Non-pigmented ciliary epithelial cell (primary cell): ENCODE results near the gene PLVAP.

Experiments used
- DNase-seq: peaks from one replicate; pipeline ENCODE4 v3.0.0-alpha.2; 2010; ENCODE audit warnings: low read depth

PLVAP gene

GRCh38 chr19:17357078-17357666, 20.0 kb downstream of the PLVAP start:
- no peak for DNase-seq

- DNase-seq: no peak
Observed at GRCh38 chr19:17353386-17353785, 23.8 kb downstream of the PLVAP start.

- DNase-seq: no peak
Observed at GRCh38 chr19:17352608-17353280, 24.4 kb downstream of the PLVAP start.

GRCh38 chr19:17351815-17352435, 25.2 kb downstream of the PLVAP start:
- DNase-seq: no peak

- DNase-seq: no peak
Observed at GRCh38 chr19:17348700-17349099, 28.4 kb downstream of the PLVAP start.

GRCh38 chr19:17347877-17348276, 29.3 kb downstream of the PLVAP start:
- no peak for DNase-seq

- DNase-seq: no peak
Observed at GRCh38 chr19:17347361-17347760, 29.8 kb downstream of the PLVAP start.

GRCh38 chr19:17346109-17346671, 31.0 kb downstream of the PLVAP start:
- DNase-seq: no peak

- no peak for DNase-seq
Observed at GRCh38 chr19:17341845-17342244, 35.3 kb downstream of the PLVAP start.

- no peak for DNase-seq
Observed at GRCh38 chr19:17341386-17341785, 35.8 kb downstream of the PLVAP start.

GRCh38 chr19:17340871-17341357, 36.2 kb downstream of the PLVAP start:
- no peak for DNase-seq

GRCh38 chr19:17340302-17340870, 36.8 kb downstream of the PLVAP start:
- no peak for DNase-seq

- no peak for DNase-seq
Observed at GRCh38 chr19:17339088-17339741, 37.9 kb downstream of the PLVAP start.

GRCh38 chr19:17338433-17339078, 38.6 kb downstream of the PLVAP start:
- no peak for DNase-seq

- DNase-seq: no peak
Observed at GRCh38 chr19:17337675-17338432, 39.3 kb downstream of the PLVAP start.

GRCh38 chr19:17336872-17337674, 40.1 kb downstream of the PLVAP start, which contains the start of gene GTPBP3:
Gene GTPBP3, plus strand, starts transcription at chr19:17337553. Its CDS starts 59 bp downstream, at chr19:17337612.
- DNase-seq: peak; percentile 96

GRCh38 chr19:17335575-17335974, 41.6 kb downstream of the PLVAP start:
- DNase-seq: no peak

- peak; percentile 94 for DNase-seq
Observed at GRCh38 chr19:17334414-17335409, 42.4 kb downstream of the PLVAP start, which contains the start of gene ANO8. Gene ANO8, minus strand, starts transcription at chr19:17334855. Its CDS starts 185 bp downstream, at chr19:17334670.
